Activated CD8-positive, alpha-beta memory T cell treated with anti-CD3 and anti-CD28 coated beads, Interleukin-2, amount 10 ng/mL, durations not matched to agents 7 days and 5 days (primary cell): ENCODE results near the gene PPM1N. TPM values are rescaled to one million over a fixed set of nuclear protein-coding genes. Genes with fewer than 3 reads are reported as not detected.

ENCODE experiments used
- ATAC-seq: fragments of 150-1000 bp; cut with Tn5 transposase; one replicate; pipeline ENCODE4 v1.10.0; 2021; ENCODE audit warnings: moderate library complexity
- CTCF ChIA-PET: fragments of 350-600 bp; sonication (Branson Sonifier 250); formaldehyde crosslinking; loops from one replicate; lab custom pipeline; 2021; ENCODE audit warnings: antibody characterized with exemption; lab: Charles Lee
- DNase-seq: peaks from one replicate; pipeline ENCODE4 v3.0.0-alpha.2; 2020
- H3K27ac Mint-ChIP-seq: one replicate; pipeline ENCODE4 v1.8.0; 2021; ENCODE audit warnings: mild to moderate bottlenecking, mixed read lengths
- H3K27me3 Mint-ChIP-seq: one replicate; pipeline ENCODE4 v1.8.0; 2021; ENCODE audit warnings: mixed read lengths
- H3K36me3 Mint-ChIP-seq: one replicate; pipeline ENCODE4 v1.8.0; 2021; ENCODE audit warnings: mild to moderate bottlenecking, mixed read lengths
- H3K4me1 Mint-ChIP-seq: one replicate; pipeline ENCODE4 v1.8.0; 2021; ENCODE audit warnings: mixed read lengths
- H3K4me3 Mint-ChIP-seq: one replicate; pipeline ENCODE4 v1.8.0; 2021; ENCODE audit warnings: mild to moderate bottlenecking, moderate library complexity, mixed read lengths
- H3K9me3 Mint-ChIP-seq: one replicate; pipeline ENCODE4 v1.8.0; 2022; ENCODE audit warnings: low read depth, mixed read lengths
- total RNA-seq, 2 experiments: library from RNA; stranded (reverse); gene quantifications; one replicate each; pipeline ENCODE4 v1.2.3, GENCODE V29; 2021

The PPM1N gene
- total RNA-seq, 2 experiments from 2014 or later: 4.3 to 4.5 TPM

- H3K36me3 Mint-ChIP-seq: no peaks in the 10 kb centered on the region
- H3K4me1 Mint-ChIP-seq: peaks cover 38% of the 10 kb centered on the region
- H3K27ac Mint-ChIP-seq: no peak overlapping the region
- H3K27me3 Mint-ChIP-seq: peaks cover 24% of the 10 kb centered on the region
- H3K4me3 Mint-ChIP-seq: no peak overlapping the region
- H3K9me3 Mint-ChIP-seq: no peaks in the 10 kb centered on the region
- no peak for DNase-seq
- no peak for ATAC-seq
- CTCF ChIA-PET: interaction anchor here (1.9 to 23.2 kb wide), 2 partner anchors 12 to 36 kb away, joined by 6 to 1113 read pairs; partner anchors contain the start of gene ERCC1
Observed at GRCh38 chr19:45472563-45473366, 25.5 kb upstream of the PPM1N start.

DNA sequence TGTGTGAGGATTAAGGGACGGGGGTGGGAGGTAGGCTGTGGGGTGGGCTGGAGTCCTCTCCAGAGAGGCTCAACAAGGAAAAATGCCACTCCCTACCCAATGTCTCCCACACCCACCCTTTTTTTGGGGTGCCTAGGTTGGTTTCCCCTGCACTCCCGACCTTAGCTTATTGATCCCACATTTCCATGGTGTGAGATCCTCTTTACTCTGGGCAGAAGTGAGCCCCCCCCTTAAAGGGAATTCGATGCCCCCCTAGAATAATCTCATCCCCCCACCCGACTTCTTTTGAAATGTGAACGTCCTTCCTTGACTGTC is 24.9 kb upstream of the PPM1N start:
- Mint-ChIP-seq H3K27ac (no peak overlapping the region), H3K9me3 (no peaks in the 10 kb centered on the region), H3K36me3 (no peaks in the 10 kb centered on the region), H3K4me3 (no peak overlapping the region), H3K4me1 (peaks cover 38% of the 10 kb centered on the region), H3K27me3 (peaks cover 24% of the 10 kb centered on the region)
- no peak for DNase-seq
- CTCF ChIA-PET: interaction anchor here (23.2 kb wide), 1 partner anchor 37 kb away, joined by 1113 read pairs; the partner anchor contains the start of gene ERCC1
- ATAC-seq: no peak

DNA sequence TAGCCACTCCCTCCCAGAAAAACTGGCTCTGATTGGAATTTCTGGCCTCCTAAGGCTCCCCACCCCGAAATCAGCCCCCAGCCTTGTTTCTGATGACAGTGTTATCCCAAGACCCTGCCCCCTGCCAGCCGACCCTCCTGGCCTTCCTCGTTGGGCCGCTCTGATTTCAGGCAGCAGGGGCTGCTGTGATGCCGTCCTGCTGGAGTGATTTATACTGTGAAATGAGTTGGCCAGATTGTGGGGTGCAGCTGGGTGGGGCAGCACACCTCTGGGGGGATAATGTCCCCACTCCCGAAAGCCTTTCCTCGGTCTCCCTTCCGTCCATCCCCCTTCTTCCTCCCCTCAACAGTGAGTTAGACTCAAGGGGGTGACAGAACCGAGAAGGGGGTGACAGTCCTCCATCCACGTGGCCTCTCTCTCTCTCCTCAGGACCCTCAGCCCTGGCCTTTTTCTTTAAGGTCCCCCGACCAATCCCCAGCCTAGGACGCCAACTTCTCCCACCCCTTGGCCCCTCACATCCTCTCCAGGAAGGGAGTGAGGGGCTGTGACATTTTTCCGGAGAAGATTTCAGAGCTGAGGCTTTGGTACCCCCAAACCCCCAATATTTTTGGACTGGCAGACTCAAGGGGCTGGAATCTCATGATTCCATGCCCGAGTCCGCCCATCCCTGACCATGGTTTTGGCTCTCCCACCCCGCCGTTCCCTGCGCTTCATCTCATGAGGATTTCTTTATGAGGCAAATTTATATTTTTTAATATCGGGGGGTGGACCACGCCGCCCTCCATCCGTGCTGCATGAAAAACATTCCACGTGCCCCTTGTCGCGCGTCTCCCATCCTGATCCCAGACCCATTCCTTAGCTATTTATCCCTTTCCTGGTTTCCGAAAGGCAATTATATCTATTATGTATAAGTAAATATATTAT is 24.3 kb upstream of the PPM1N start:
- Mint-ChIP-seq H3K36me3 (no peaks in the 10 kb centered on the region), H3K4me3 (no peak overlapping the region), H3K9me3 (no peaks in the 10 kb centered on the region), H3K27ac (no peak overlapping the region), H3K4me1 (peaks cover 40% of the 10 kb centered on the region), H3K27me3 (peaks cover 26% of the 10 kb centered on the region)
- CTCF ChIA-PET: interaction anchor here (2.2 to 23.2 kb wide), 2 partner anchors 11 to 37 kb away, joined by 10 to 1113 read pairs; partner anchors contain the start of gene ERCC1
- ATAC-seq (no peak), DNase-seq (no peak)

DNA sequence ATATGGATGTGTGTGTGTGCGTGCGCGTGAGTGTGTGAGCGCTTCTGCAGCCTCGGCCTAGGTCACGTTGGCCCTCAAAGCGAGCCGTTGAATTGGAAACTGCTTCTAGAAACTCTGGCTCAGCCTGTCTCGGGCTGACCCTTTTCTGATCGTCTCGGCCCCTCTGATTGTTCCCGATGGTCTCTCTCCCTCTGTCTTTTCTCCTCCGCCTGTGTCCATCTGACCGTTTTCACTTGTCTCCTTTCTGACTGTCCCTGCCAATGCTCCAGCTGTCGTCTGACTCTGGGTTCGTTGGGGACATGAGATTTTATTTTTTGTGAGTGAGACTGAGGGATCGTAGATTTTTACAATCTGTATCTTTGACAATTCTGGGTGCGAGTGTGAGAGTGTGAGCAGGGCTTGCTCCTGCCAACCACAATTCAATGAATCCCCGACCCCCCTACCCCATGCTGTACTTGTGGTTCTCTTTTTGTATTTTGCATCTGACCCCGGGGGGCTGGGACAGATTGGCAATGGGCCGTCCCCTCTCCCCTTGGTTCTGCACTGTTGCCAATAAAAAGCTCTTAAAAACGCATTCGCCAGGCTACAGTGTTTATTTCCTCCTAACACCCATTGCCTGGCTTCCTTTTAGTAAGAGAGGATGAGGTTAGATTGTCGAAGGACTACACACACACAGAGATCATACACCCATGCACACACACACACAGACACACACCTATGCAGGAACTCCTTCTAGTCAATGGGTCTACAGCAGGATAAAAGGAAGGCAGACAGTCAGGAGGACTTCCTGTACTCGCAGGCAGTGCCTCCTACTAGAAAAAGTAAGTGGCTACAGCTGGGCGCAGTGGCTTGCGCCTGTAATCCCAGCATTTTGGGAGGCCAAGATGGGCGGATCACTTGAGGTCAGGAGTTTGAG is 23.4 kb upstream of the PPM1N start:
- Mint-ChIP-seq H3K9me3 (no peaks in the 10 kb centered on the region), H3K4me1 (peaks cover 42% of the 10 kb centered on the region), H3K27me3 (peaks cover 26% of the 10 kb centered on the region), H3K36me3 (no peaks in the 10 kb centered on the region), H3K27ac (no peak overlapping the region), H3K4me3 (no peak overlapping the region)
- DNase-seq (no peak), ATAC-seq (peak; percentile 5)
- CTCF ChIA-PET: interaction anchor here (1.8 to 23.2 kb wide), 3 partner anchors 7 to 38 kb away, joined by 6 to 1113 read pairs (median 10); partner anchors contain the start of genes ERCC1 and FOSB

GRCh38 chr19:45475537-45476291 is 22.5 kb upstream of the PPM1N start:
- peaks cover 34% of the 10 kb centered on the region for H3K4me1 Mint-ChIP-seq
- ATAC-seq (peak; percentile 0), DNase-seq (no peak)
- no peaks in the 10 kb centered on the region for H3K36me3 Mint-ChIP-seq
- H3K4me3 Mint-ChIP-seq: no peak overlapping the region
- CTCF ChIA-PET: interaction anchor here (1.0 to 23.2 kb wide), 4 partner anchors 8 to 217 kb away, joined by 3 to 1113 read pairs (median 8); partner anchors contain the start of genes ERCC1, FOSB and QPCTL
- no peak overlapping the region for H3K27ac Mint-ChIP-seq
- peaks cover 26% of the 10 kb centered on the region for H3K27me3 Mint-ChIP-seq
- H3K9me3 Mint-ChIP-seq: no peaks in the 10 kb centered on the region

- Mint-ChIP-seq H3K36me3 (no peaks in the 10 kb centered on the region), H3K4me3 (no peak overlapping the region), H3K9me3 (no peaks in the 10 kb centered on the region), H3K4me1 (peaks cover 34% of the 10 kb centered on the region), H3K27me3 (peaks cover 26% of the 10 kb centered on the region), H3K27ac (no peak overlapping the region)
- CTCF ChIA-PET: interaction anchor here (0.6 to 23.2 kb wide), 8 partner anchors 9 to 1351 kb away, joined by 3 to 1113 read pairs (median 4); partner anchors contain the start of genes ERCC1, FOSB, PPP1R13L and QPCTL
- no peak for DNase-seq
- ATAC-seq: no peak
Observed at GRCh38 chr19:45476304-45476703, 21.9 kb upstream of the PPM1N start.

- no peaks in the 10 kb centered on the region for H3K9me3 Mint-ChIP-seq
- peak overlapping the region; percentile 44 for H3K4me3 Mint-ChIP-seq
- ATAC-seq (no peak), DNase-seq (no peak)
- no peak overlapping the region for H3K27ac Mint-ChIP-seq
- CTCF ChIA-PET: interaction anchor here (0.7 to 23.2 kb wide), 9 partner anchors 10 to 73 kb away, joined by 3 to 1113 read pairs (median 9); partner anchors contain the start of genes ERCC1, FOSB, PPM1N and PPP1R13L
- peaks cover 34% of the 10 kb centered on the region for H3K4me1 Mint-ChIP-seq
- peaks cover 20% of the 10 kb centered on the region for H3K27me3 Mint-ChIP-seq
- no peaks in the 10 kb centered on the region for H3K36me3 Mint-ChIP-seq
Observed at GRCh38 chr19:45477186-45477585, 21.1 kb upstream of the PPM1N start.

GRCh38 chr19:45477713-45478453 is 20.4 kb upstream of the PPM1N start:
- Mint-ChIP-seq H3K27me3 (peaks cover 13% of the 10 kb centered on the region), H3K4me1 (peaks cover 33% of the 10 kb centered on the region), H3K4me3 (peak overlapping the region; percentile 55), H3K9me3 (no peaks in the 10 kb centered on the region), H3K36me3 (no peaks in the 10 kb centered on the region), H3K27ac (peak overlapping the region; percentile 96)
- ATAC-seq (no peak), DNase-seq (peak; percentile 58)
- CTCF ChIA-PET: interaction anchor here (0.7 to 23.2 kb wide), 31 partner anchors 11 to 385 kb away, joined by 3 to 1113 read pairs (median 6); partner anchors contain the start of genes EML2, ERCC1, FOSB and OPA3

GRCh38 chr19:45478454-45479238 is 19.6 kb upstream of the PPM1N start:
- CTCF ChIA-PET: interaction anchor here (0.7 to 23.2 kb wide), 36 partner anchors 10 to 385 kb away, joined by 3 to 1113 read pairs (median 6); partner anchors contain the start of genes EML2, ERCC1, FOSB and OPA3
- H3K9me3 Mint-ChIP-seq: no peaks in the 10 kb centered on the region
- H3K27ac Mint-ChIP-seq: peak overlapping the region; percentile 96
- peaks cover 9% of the 10 kb centered on the region for H3K27me3 Mint-ChIP-seq
- peak overlapping the region; percentile 55 for H3K4me3 Mint-ChIP-seq
- H3K4me1 Mint-ChIP-seq: peaks cover 33% of the 10 kb centered on the region
- DNase-seq: peak; percentile 96
- H3K36me3 Mint-ChIP-seq: no peaks in the 10 kb centered on the region
- peak; percentile 56 for ATAC-seq

- ATAC-seq (no peak), DNase-seq (no peak)
- peaks cover 25% of the 10 kb centered on the region for H3K4me1 Mint-ChIP-seq
- H3K27me3 Mint-ChIP-seq: peaks cover 2% of the 10 kb centered on the region
- H3K4me3 Mint-ChIP-seq: no peak overlapping the region
- no peaks in the 10 kb centered on the region for H3K36me3 Mint-ChIP-seq
- CTCF ChIA-PET: interaction anchor here (1.2 to 23.2 kb wide), 2 partner anchors 16 to 46 kb away, joined by 3 to 1113 read pairs; partner anchors contain the start of gene ERCC1
- H3K9me3 Mint-ChIP-seq: no peaks in the 10 kb centered on the region
- no peak overlapping the region for H3K27ac Mint-ChIP-seq
Observed at GRCh38 chr19:45483033-45483432, 15.2 kb upstream of the PPM1N start.
